GM23338 (cell line): Measurements from ENCODE around the gene SLC29A1. TPM values are rescaled to one million over a fixed set of nuclear protein-coding genes. Genes with fewer than 3 reads are reported as not detected.

Experiments used
- ATAC-seq: fragments of 200-7000 bp; cut with Tn5 transposase; 3 replicates; pipeline ENCODE4 v1.9.1; 2020
- DNase-seq: peaks from one replicate; pipeline ENCODE4 v3.0.0-alpha.2; 2015; ENCODE audit warnings: low spot score
- H2AFZ ChIP-seq: fragments of 200-600 bp; sonication (generic); 2 replicates; pipeline ENCODE4 v1.8.0; 2016; ENCODE audit warnings: antibody characterized with exemption, mild to moderate bottlenecking, moderate library complexity
- H3F3A ChIP-seq: fragments of 200-600 bp; sonication (generic); replicated peaks from 2 replicates; pipeline ENCODE4 v1.8.0; 2017; ENCODE audit warnings: antibody characterized with exemption, mixed run types, low read depth
- H3K27ac ChIP-seq: fragments of 200-600 bp; sonication (generic); 2 replicates; pipeline ENCODE4 v1.6.1; 2016; ENCODE audit warnings: low read depth
- H3K27me3 ChIP-seq: fragments of 200-600 bp; sonication (generic); 2 replicates; pipeline ENCODE4 v1.8.0; 2016; ENCODE audit warnings: mild to moderate bottlenecking, mixed run types, moderate library complexity; ENCODE audit not compliant: insufficient read depth
- H3K36me3 ChIP-seq: fragments of 200-600 bp; sonication (generic); 2 replicates; pipeline ENCODE4 v1.8.0; 2016; ENCODE audit warnings: mild to moderate bottlenecking; ENCODE audit not compliant: insufficient read depth
- H3K4me1 ChIP-seq: fragments of 200-600 bp; sonication (generic); 2 replicates; pipeline ENCODE4 v1.8.0; 2016; ENCODE audit warnings: mild to moderate bottlenecking, moderate library complexity; ENCODE audit not compliant: insufficient read depth
- H3K4me2 ChIP-seq: fragments of 200-600 bp; sonication (generic); 2 replicates; pipeline ENCODE4 v1.7.1; 2017; ENCODE audit warnings: mixed run types
- H3K4me3 ChIP-seq: fragments of 200-600 bp; sonication (generic); 2 replicates; pipeline ENCODE4 v1.6.1; 2016; ENCODE audit warnings: mixed run types
- H3K79me2 ChIP-seq: fragments of 200-600 bp; sonication (generic); replicated peaks from 2 replicates; pipeline ENCODE4 v1.8.0; 2017; ENCODE audit warnings: mild to moderate bottlenecking; ENCODE audit not compliant: insufficient read depth
- H3K9me2 ChIP-seq: fragments of 200-600 bp; sonication (generic); 2 replicates; pipeline ENCODE4 v1.8.0; 2017; ENCODE audit not compliant: insufficient read depth
- H4K20me1 ChIP-seq: fragments of 200-600 bp; sonication (generic); replicated peaks from 2 replicates; pipeline ENCODE4 v1.8.0; 2017; ENCODE audit warnings: mild to moderate bottlenecking; ENCODE audit not compliant: insufficient read depth
- H3K27ac Mint-ChIP-seq: 2 replicates; pipeline ENCODE4 v1.8.0; 2020; ENCODE audit warnings: inconsistent platforms, mild to moderate bottlenecking, moderate library complexity, mixed read lengths
- H3K27me3 Mint-ChIP-seq: 3 replicates; pipeline ENCODE4 v1.8.0; 2022; ENCODE audit warnings: low read depth, mild to moderate bottlenecking, moderate library complexity, mixed read lengths, inconsistent platforms; ENCODE audit not compliant: insufficient read depth, poor library complexity
- H3K36me3 Mint-ChIP-seq: 3 replicates; pipeline ENCODE4 v1.8.0; 2021; ENCODE audit warnings: low read depth, mild to moderate bottlenecking, inconsistent platforms, moderate library complexity, mixed read lengths
- H3K4me1 Mint-ChIP-seq: 3 replicates; pipeline ENCODE4 v1.8.0; 2020; ENCODE audit warnings: mild to moderate bottlenecking, inconsistent platforms, mixed read lengths
- H3K4me3 Mint-ChIP-seq: 3 replicates; pipeline ENCODE4 v1.8.0; 2021; ENCODE audit warnings: moderate library complexity, mild to moderate bottlenecking, inconsistent platforms, mixed read lengths
- H3K9me3 Mint-ChIP-seq: 3 replicates; pipeline ENCODE4 v1.8.0; 2020; ENCODE audit warnings: moderate library complexity, mild to moderate bottlenecking, inconsistent platforms, mixed read lengths
- JUNB ChIP-seq: IDR thresholded peaks from one replicate; pipeline ENCODE4 v1.6.1; 2016; ENCODE audit warnings: antibody characterized with exemption; ENCODE audit not compliant: unreplicated experiment
- NANOG ChIP-seq: IDR thresholded peaks from 2 replicates; pipeline ENCODE4 v1.6.1; 2016; ENCODE audit warnings: antibody characterized with exemption, borderline replicate concordance
- POLR2AphosphoS5 ChIP-seq: IDR thresholded peaks from 2 replicates; pipeline ENCODE4 v1.6.1; 2016; ENCODE audit warnings: antibody characterized with exemption, low read depth
- STAT1 ChIP-seq: IDR thresholded peaks from one replicate; pipeline ENCODE4 v1.6.1; 2016; ENCODE audit warnings: antibody characterized with exemption; ENCODE audit not compliant: unreplicated experiment
- ZNF114 ChIP-seq: fragments of 250-450 bp; sonication (Bioruptor Pico); IDR thresholded peaks from 2 replicates; pipeline ENCODE4 v1.5.0; 2020; ENCODE audit warnings: mild to moderate bottlenecking, moderate library complexity
- polyA plus RNA-seq: library from polyadenylated mRNA; unstranded; fragments of >200 nt; fragmentation: Nextera tagmentation; extraction: Ambion mirVana; gene quantifications from 2 replicates; pipeline ENCODE4 v1.2.1, GENCODE V29; 2016
- total RNA-seq: library from RNA; depleted of rRNA; stranded (reverse); fragments of >200 nt; shearing (Covaris generic); gene quantifications from 2 replicates; pipeline ENCODE4 v1.2.3, GENCODE V29; 2014
- TF ChIP-seq, protein P1 (sequence below): IDR thresholded peaks from 2 replicates; pipeline ENCODE4 v1.6.1; 2016; ENCODE audit warnings: antibody characterized with exemption
- TF ChIP-seq, protein P2 (sequence below): IDR thresholded peaks from one replicate; pipeline ENCODE4 v1.6.1; 2018; ENCODE audit warnings: antibody characterized with exemption; ENCODE audit not compliant: unreplicated experiment

Gene SLC29A1
- total and polyA plus RNA-seq, 2 experiments from 2014 or later: 73.1 to 169 TPM

GRCh38 chr6:44262467-44263353 is 39.3 kb downstream of the SLC29A1 start:
- Histone ChIP-seq H3K4me1 (peaks cover 17% of the 10 kb centered on the region), H3F3A (0 out of 2 replicates have a peak, but pooled peaks cover 8% of the 10 kb centered on the region), H2AFZ (no peak overlapping the region), H3K4me2 (peak overlapping the region; percentile 98), H3K9me2 (no peaks in the 10 kb centered on the region), H3K4me3 (peak overlapping the region; percentile 88), H3K27ac (no peak overlapping the region), H3K79me2 (peaks cover 9% of the 10 kb centered on the region; the same call in 1 of the 2 replicates), H4K20me1 (peaks cover 6% of the 10 kb centered on the region; the same call in 1 of the 2 replicates), H3K27me3 (peaks cover 5% of the 10 kb centered on the region; the same call in 1 of the 2 replicates), H3K36me3 (no peaks in the 10 kb centered on the region)
- TF ChIP-seq STAT1 (no peak), NANOG (no peak), ZNF114 (CRISPR knock-in tag) (no peak), JUNB (no peak), POLR2AphosphoS5 (no peak)
- TF ChIP-seq, protein P1, sequence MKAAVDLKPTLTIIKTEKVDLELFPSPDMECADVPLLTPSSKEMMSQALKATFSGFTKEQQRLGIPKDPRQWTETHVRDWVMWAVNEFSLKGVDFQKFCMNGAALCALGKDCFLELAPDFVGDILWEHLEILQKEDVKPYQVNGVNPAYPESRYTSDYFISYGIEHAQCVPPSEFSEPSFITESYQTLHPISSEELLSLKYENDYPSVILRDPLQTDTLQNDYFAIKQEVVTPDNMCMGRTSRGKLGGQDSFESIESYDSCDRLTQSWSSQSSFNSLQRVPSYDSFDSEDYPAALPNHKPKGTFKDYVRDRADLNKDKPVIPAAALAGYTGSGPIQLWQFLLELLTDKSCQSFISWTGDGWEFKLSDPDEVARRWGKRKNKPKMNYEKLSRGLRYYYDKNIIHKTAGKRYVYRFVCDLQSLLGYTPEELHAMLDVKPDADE: no peak
- H3K4me3 Mint-ChIP-seq: peak overlapping the region; percentile 86
- H3K4me1 Mint-ChIP-seq: peaks cover 40% of the 10 kb centered on the region
- H3K36me3 Mint-ChIP-seq: peaks cover 19% of the 10 kb centered on the region
- no peak for ATAC-seq
- peaks cover 1% of the 10 kb centered on the region; the same call in 1 of the 3 replicates for H3K9me3 Mint-ChIP-seq
- H3K27ac Mint-ChIP-seq: peak overlapping the region; percentile 85; the same call in 1 of the 2 replicates
- no peak for DNase-seq
- peaks cover 27% of the 10 kb centered on the region for H3K27me3 Mint-ChIP-seq

DNA sequence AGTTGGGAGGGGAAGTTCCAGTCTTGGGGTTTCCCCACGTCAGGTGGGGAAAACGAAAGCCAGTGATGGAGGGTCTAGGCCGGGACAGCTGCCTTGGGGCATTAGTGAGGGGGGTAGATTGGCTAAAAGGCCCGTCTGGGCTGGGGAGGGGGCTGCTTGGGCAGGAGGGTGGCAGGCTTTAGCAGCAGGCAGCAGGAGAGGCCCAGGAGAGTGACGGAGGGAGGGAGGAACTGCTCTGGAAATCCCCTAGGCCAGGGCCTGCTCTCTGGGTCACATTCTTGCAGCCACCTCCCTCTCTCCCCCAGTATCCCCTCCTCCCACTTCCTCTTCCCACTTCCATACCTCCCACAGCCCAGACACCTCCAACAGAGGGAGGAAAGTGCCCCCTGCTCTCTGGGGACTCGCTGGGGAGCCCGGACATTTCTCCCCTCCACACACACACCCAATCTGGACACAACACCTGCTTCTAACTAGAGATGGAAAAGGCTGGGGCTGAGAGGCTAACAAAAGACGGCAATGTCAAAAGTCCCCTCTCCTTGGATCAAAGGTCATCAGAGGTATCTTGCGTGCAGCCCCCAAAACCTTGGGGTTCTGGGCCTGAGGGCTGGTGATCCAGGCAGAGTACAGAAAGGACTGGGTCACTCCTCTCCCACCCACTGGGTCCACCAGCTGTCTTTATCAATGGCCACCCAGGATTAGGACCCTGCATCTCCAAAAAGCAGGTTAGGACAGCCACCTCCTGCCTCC is 40.1 kb downstream of the SLC29A1 start:
- TF ChIP-seq, protein P2, sequence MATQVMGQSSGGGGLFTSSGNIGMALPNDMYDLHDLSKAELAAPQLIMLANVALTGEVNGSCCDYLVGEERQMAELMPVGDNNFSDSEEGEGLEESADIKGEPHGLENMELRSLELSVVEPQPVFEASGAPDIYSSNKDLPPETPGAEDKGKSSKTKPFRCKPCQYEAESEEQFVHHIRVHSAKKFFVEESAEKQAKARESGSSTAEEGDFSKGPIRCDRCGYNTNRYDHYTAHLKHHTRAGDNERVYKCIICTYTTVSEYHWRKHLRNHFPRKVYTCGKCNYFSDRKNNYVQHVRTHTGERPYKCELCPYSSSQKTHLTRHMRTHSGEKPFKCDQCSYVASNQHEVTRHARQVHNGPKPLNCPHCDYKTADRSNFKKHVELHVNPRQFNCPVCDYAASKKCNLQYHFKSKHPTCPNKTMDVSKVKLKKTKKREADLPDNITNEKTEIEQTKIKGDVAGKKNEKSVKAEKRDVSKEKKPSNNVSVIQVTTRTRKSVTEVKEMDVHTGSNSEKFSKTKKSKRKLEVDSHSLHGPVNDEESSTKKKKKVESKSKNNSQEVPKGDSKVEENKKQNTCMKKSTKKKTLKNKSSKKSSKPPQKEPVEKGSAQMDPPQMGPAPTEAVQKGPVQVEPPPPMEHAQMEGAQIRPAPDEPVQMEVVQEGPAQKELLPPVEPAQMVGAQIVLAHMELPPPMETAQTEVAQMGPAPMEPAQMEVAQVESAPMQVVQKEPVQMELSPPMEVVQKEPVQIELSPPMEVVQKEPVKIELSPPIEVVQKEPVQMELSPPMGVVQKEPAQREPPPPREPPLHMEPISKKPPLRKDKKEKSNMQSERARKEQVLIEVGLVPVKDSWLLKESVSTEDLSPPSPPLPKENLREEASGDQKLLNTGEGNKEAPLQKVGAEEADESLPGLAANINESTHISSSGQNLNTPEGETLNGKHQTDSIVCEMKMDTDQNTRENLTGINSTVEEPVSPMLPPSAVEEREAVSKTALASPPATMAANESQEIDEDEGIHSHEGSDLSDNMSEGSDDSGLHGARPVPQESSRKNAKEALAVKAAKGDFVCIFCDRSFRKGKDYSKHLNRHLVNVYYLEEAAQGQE: no peak
- TF ChIP-seq, protein P1: 0 out of 2 replicates have a peak, but pooled peaks have one; percentile 27
- Mint-ChIP-seq H3K9me3 (no peaks in the 10 kb centered on the region), H3K4me1 (peaks cover 40% of the 10 kb centered on the region), H3K27ac (peak overlapping the region; percentile 85; the same call in 1 of the 2 replicates), H3K4me3 (peak overlapping the region; percentile 86), H3K36me3 (peaks cover 16% of the 10 kb centered on the region), H3K27me3 (peaks cover 26% of the 10 kb centered on the region)
- peaks cover 9% of the 10 kb centered on the region; the same call in 1 of the 2 replicates for H3K79me2 ChIP-seq
- peaks cover 21% of the 10 kb centered on the region for H3K4me1 ChIP-seq
- H3K27ac ChIP-seq: no peak overlapping the region
- H3K36me3 ChIP-seq: no peaks in the 10 kb centered on the region
- H3F3A ChIP-seq: 0 out of 2 replicates have a peak, but pooled peaks cover 8% of the 10 kb centered on the region
- H2AFZ ChIP-seq: no peak overlapping the region
- H4K20me1 ChIP-seq: peaks cover 6% of the 10 kb centered on the region; the same call in 1 of the 2 replicates
- DNase-seq: peak; percentile 49
- H3K9me2 ChIP-seq: no peaks in the 10 kb centered on the region
- peak; percentile 20 for ATAC-seq
- peak overlapping the region; percentile 88 for H3K4me3 ChIP-seq
- peaks cover 5% of the 10 kb centered on the region; the same call in 1 of the 2 replicates for H3K27me3 ChIP-seq
- peak overlapping the region; percentile 98 for H3K4me2 ChIP-seq
